ENCODE measurements around the gene FGR.

GRCh38 chr1:27572679-27573426 lies 62.1 kb downstream of the FGR start:
- TF ChIP-seq EZH2 (IDR thresholded peaks at IDR 0.05; ENCODE audit: insufficient read depth, poor library complexity, severe bottlenecking) (no peak), EZH2phosphoT487 (IDR thresholded peaks at IDR 0.05; ENCODE audit: insufficient read depth, low read depth) (no peak)

Measured in GM23248 (cell line).